ENCODE results near the gene TLK1. TPM values are rescaled to one million over a fixed set of nuclear protein-coding genes. Genes with fewer than 3 reads are reported as not detected.

The TLK1 gene
- total and polyA plus RNA-seq, 12 donors: 5.8 to 41.8 (median 31.1) TPM

DNA sequence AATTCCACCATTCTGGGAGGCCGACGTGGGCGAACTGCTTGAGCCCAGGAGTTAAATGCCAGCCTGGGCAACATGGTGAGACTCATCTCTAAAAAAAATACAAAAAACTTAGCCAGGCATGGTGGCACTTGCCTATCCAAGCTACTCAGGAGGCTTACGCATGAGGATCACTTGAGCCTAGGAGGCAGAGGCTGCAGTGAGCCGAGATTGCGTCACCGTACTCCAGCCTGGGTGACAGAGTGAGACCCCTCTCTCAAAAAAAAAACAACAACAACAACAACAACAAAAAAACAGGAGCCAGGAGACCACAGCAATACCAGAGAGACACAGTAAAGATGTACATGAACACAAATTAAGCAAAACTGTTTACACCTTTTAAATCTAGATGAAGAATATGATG, 52.9 kb downstream of the TLK1 start:
- H3K36me3 ChIP-seq: no peaks in the 10 kb centered on the region
- DNase-seq (no peak), ATAC-seq (no peak)
- H3K9me3 ChIP-seq: peaks cover 0 to 8% (median 0%) of the 10 kb centered on the region in 11 donors
- no peaks in the 10 kb centered on the region for H3K27me3 ChIP-seq
- no peak overlapping the region for H3K4me3 ChIP-seq
- H3K4me1 ChIP-seq: no peaks in the 10 kb centered on the region
- WGBS, 2 donors: 99% methylated on average over 7 of the region's 7 CpGs
- intact Hi-C loops (cut with DNase I): no loop called here
- H3K27ac ChIP-seq: no peak overlapping the region
- TF ChIP-seq, protein P1, sequence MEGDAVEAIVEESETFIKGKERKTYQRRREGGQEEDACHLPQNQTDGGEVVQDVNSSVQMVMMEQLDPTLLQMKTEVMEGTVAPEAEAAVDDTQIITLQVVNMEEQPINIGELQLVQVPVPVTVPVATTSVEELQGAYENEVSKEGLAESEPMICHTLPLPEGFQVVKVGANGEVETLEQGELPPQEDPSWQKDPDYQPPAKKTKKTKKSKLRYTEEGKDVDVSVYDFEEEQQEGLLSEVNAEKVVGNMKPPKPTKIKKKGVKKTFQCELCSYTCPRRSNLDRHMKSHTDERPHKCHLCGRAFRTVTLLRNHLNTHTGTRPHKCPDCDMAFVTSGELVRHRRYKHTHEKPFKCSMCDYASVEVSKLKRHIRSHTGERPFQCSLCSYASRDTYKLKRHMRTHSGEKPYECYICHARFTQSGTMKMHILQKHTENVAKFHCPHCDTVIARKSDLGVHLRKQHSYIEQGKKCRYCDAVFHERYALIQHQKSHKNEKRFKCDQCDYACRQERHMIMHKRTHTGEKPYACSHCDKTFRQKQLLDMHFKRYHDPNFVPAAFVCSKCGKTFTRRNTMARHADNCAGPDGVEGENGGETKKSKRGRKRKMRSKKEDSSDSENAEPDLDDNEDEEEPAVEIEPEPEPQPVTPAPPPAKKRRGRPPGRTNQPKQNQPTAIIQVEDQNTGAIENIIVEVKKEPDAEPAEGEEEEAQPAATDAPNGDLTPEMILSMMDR (IDR thresholded peaks at IDR 0.05): no peak

DNA sequence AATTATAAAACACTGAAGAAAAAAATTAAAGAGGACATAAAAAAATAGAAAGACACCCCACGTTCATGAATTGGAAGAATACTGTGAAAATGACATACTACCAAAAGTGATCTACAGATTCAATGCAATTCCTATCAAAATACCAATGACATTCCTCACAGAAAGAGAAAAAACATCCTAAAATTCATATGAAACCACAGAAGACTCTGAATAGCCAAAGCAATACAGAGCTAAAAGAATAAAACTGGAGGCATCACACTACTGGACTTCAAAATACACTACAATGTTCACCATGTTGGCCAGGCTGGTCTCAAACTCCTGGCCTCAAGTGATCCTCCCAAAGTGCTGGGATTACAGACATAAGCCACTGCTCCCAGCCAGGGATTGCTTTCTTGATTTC, 56.3 kb downstream of the TLK1 start:
- Histone ChIP-seq H3K4me3 (no peak overlapping the region), H3K9me3 (peaks cover 0 to 18% (median 7%) of the 10 kb centered on the region in 11 donors), H3K27ac (no peak overlapping the region), H3K36me3 (peaks cover 0 to 6% (median 0%) of the 10 kb centered on the region in 9 donors), H3K4me1 (no peaks in the 10 kb centered on the region), H3K27me3 (no peaks in the 10 kb centered on the region)
- intact Hi-C loops (cut with DNase I): no loop called here
- TF ChIP-seq, protein P1 (IDR thresholded peaks at IDR 0.05): no peak
- DNase-seq: no peak
- no peak for ATAC-seq
- 87 to 95% methylated on average over 1 of the region's 1 CpG for WGBS, 2 donors

DNA sequence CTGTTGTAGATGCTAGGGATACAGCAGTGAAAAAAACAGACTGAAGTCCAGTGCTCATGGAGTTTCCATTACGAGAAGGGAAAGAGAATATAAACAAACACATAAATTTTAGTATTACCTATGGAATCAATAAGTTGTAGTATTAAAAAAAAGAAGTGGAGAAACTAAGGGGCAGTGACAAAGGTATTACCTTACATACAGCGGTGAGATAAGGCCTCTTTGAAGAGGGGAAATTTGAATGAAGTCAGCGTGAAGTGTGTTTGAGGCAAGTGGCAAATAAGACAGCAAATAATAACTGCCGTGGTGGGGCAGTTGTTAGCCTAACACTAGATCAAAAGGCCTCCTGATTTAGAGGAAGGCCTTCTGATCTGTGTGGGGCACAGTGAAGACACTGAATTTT, 57.9 kb downstream of the TLK1 start:
- Histone ChIP-seq H3K27me3 (no peaks in the 10 kb centered on the region), H3K36me3 (peaks cover 0 to 18% (median 0%) of the 10 kb centered on the region in 9 donors), H3K9me3 (peaks cover 0 to 30% (median 20%) of the 10 kb centered on the region in 11 donors), H3K27ac (no peak overlapping the region), H3K4me3 (no peak overlapping the region), H3K4me1 (no peaks in the 10 kb centered on the region)
- TF ChIP-seq, protein P1 (IDR thresholded peaks at IDR 0.05): no peak
- intact Hi-C loops (cut with DNase I): no loop called here
- WGBS, 2 donors: 69 to 80% methylated on average over 4 of the region's 4 CpGs
- DNase-seq (no peak), ATAC-seq (no peak)

DNA sequence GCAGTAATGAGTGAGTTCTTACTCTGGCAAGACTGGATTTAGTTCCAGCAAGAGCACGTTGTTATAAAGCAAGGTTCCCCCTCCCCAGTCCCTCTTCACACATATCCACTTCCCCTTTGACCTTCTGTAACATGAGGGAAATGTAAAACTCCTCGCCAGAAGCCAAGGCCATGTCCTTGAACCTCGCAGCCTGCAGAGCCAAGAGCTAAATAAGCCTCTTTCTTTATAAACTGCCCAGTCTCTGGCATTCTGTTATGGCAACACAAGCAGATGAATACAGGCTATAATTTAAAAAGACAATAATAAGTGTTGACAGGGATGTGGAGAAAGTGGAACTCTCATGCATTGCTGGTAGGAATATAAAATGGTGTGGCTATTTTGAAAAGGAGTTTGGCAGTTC, 60.3 kb downstream of the TLK1 start:
- Histone ChIP-seq H3K4me3 (no peak overlapping the region), H3K27ac (no peak overlapping the region), H3K9me3 (peaks cover 0 to 44% (median 20%) of the 10 kb centered on the region in 11 donors), H3K36me3 (peaks cover 0 to 18% (median 0%) of the 10 kb centered on the region in 9 donors), H3K27me3 (no peaks in the 10 kb centered on the region), H3K4me1 (no peaks in the 10 kb centered on the region)
- 92 to 98% methylated on average over 3 of the region's 3 CpGs for WGBS, 2 donors
- ATAC-seq: no peak
- DNase-seq: no peak
- intact Hi-C loops (cut with DNase I): no loop called here
- TF ChIP-seq, protein P1 (IDR thresholded peaks at IDR 0.05): no peak

Measured in heart right ventricle (tissue), 16 donors.